K562 treated with DMSO at 1 percent for 24 hours (cell line): ENCODE data around the gene CBLN3. TPM values are rescaled to one million over a fixed set of nuclear protein-coding genes. Genes with fewer than 3 reads are reported as not detected.

Experiments
- total RNA-seq: library from RNA; unstranded; fragments of 300-600 nt; gene quantifications from 2 replicates; pipeline ENCODE4 v1.2.3, GENCODE V29; 2022; ENCODE audit warnings: low read depth; ENCODE audit not compliant: insufficient read depth

Gene CBLN3
- 0.98 and 1.1 TPM in 2 replicates for total RNA-seq

GRCh38 chr14:24429395-24430142 lies at the start of gene CBLN3, which contains the start of gene KHNYN:
CBLN3 (minus strand) TSS chr14:24429668; CDS start chr14:24429054, 614 bp downstream.
KHNYN (plus strand) TSS chr14:24429954; CDS start chr14:24430731, 777 bp downstream.

GRCh38 chr14:24442240-24443052 lies 13.0 kb upstream of the CBLN3 start, which contains the start of gene SDR39U1:
SDR39U1 (minus strand) TSS chr14:24442776; CDS start chr14:24442769, 7 bp downstream.

GRCh38 chr14:24398653-24399446 lies 30.6 kb downstream of the CBLN3 start, which contains the start of gene NYNRIN:
NYNRIN (plus strand) TSS chr14:24399003; CDS start chr14:24399247, 244 bp downstream.

Other genes with a start within 250 kb of the CBLN3 start
- 16.3 and 21.4 TPM in 2 replicates for gene IPO4, start 240.9 kb downstream of the CBLN3 start, total RNA-seq
- 22.1 and 25.4 TPM in 2 replicates for gene TM9SF1, start 234.2 kb downstream of the CBLN3 start, total RNA-seq
- gene TSSK4, start 224.0 kb downstream of the CBLN3 start, total RNA-seq = 0.96 TPM in 1 of 2 replicates, not detected in the other
- 63.2 and 63.8 TPM in 2 replicates for gene CHMP4A, start 216.2 kb downstream of the CBLN3 start, total RNA-seq
- 16.9 and 17.9 TPM in 2 replicates for gene MDP1, start 213.6 kb downstream of the CBLN3 start, total RNA-seq
- 144 and 171 TPM in 2 replicates for gene NEDD8, start 197.3 kb downstream of the CBLN3 start, total RNA-seq
- gene GMPR2, start 196.7 kb downstream of the CBLN3 start, total RNA-seq = 56.8 and 59.4 TPM in 2 replicates
- 21.0 and 28.8 TPM in 2 replicates for gene TINF2, start 187.0 kb downstream of the CBLN3 start, total RNA-seq
- 1.5 and 3.1 TPM in 2 replicates for gene TGM1, start 166.5 kb downstream of the CBLN3 start, total RNA-seq
- gene RABGGTA, start 158.1 kb downstream of the CBLN3 start, total RNA-seq = 24.9 and 28.0 TPM in 2 replicates
- 41.0 and 43.3 TPM in 2 replicates for gene DHRS1, start 129.9 kb downstream of the CBLN3 start, total RNA-seq
- gene NOP9, start 129.8 kb downstream of the CBLN3 start, total RNA-seq = 9.2 and 10.5 TPM in 2 replicates
- gene CIDEB, start 121.7 kb downstream of the CBLN3 start, total RNA-seq = not detected in 2 replicates
- 5.2 and 5.8 TPM in 2 replicates for gene LTB4R2, start 119.5 kb downstream of the CBLN3 start, total RNA-seq
- gene LTB4R, start 118.2 kb downstream of the CBLN3 start, total RNA-seq = 8.1 and 11.2 TPM in 2 replicates
- gene ADCY4, start 94.6 kb downstream of the CBLN3 start, total RNA-seq = not detected in 2 replicates
- gene RIPK3, start 89.7 kb downstream of the CBLN3 start, total RNA-seq = 0.35 and 0.89 TPM in 2 replicates
- 1.5 and 1.8 TPM in 2 replicates for gene NFATC4, start 61.5 kb downstream of the CBLN3 start, total RNA-seq
- 1.4 and 1.6 TPM in 2 replicates for gene NYNRIN, start 30.7 kb downstream of the CBLN3 start, total RNA-seq
- 45.0 and 48.5 TPM in 2 replicates for gene KHNYN, start 286 bp upstream of the CBLN3 start, total RNA-seq
- 74.3 and 80.6 TPM in 2 replicates for gene SDR39U1, start 13.1 kb upstream of the CBLN3 start, total RNA-seq
- gene CMA1, start 78.6 kb upstream of the CBLN3 start, total RNA-seq = not detected in 2 replicates
- gene CTSG, start 146.6 kb upstream of the CBLN3 start, total RNA-seq = not detected in 2 replicates
- gene GZMH, start 180.0 kb upstream of the CBLN3 start, total RNA-seq = 0.39 and 2.3 TPM in 2 replicates
- gene GZMB, start 204.5 kb upstream of the CBLN3 start, total RNA-seq = not detected in 2 replicates